Left lung (tissue), 10 donors: Measurements from ENCODE around the gene DNMT3A. TPM values are rescaled to one million over a fixed set of nuclear protein-coding genes. Genes with fewer than 3 reads are reported as not detected.
"Not testable (repeated sequence)": the region's sequence is repeated elsewhere in the genome, so short reads cannot be mapped to it uniquely, and the experiment has no call there.

Source experiments
- ATAC-seq: fragments of 200-7000 bp; cut with Tn5 transposase; one replicate; pipeline ENCODE4 v1.9.1; 2020; ENCODE audit warnings: moderate library complexity
- DNase-seq, 4 donors: peaks; one replicate each; pipeline ENCODE4 v3.0.0-alpha.2; 2013 to 2020
- H3K27ac ChIP-seq, 2 donors: fragments of 200-600 bp; sonication (generic) in 1 of 2; one replicate each; pipeline versions ENCODE4 v1.5.0 to v1.8.0; 2020 to 2021
- H3K27me3 ChIP-seq, 2 donors: fragments of 200-600 bp; sonication (generic) in 1 of 2; one replicate each; pipeline versions ENCODE4 v1.5.0 to v1.8.0; 2020 to 2021
- H3K36me3 ChIP-seq, 2 donors: fragments of 200-600 bp; sonication (generic) in 1 of 2; one replicate each; pipeline versions ENCODE4 v1.5.0 to v1.8.0; 2020 to 2021
- H3K4me1 ChIP-seq, 2 donors: fragments of 200-600 bp; one replicate each; pipeline ENCODE4 v1.8.0; 2021
- H3K4me3 ChIP-seq, 2 donors: fragments of 200-600 bp; sonication (generic) in 1 of 2; one replicate each; pipeline versions ENCODE4 v1.5.0 to v1.8.0; 2020 to 2021; ENCODE audit warnings: mild to moderate bottlenecking in 1 of 2
- H3K9me3 ChIP-seq, 2 donors: fragments of 200-600 bp; sonication (generic) in 1 of 2; one replicate each; pipeline versions ENCODE4 v1.5.0 to v1.8.0; 2020 to 2021
- intact Hi-C, 2 donors: fragments of 100-400 bp; cut with DNase I; formaldehyde crosslinking; loops; one replicate each; pipeline versions ENCODE4 v1.11.2 to v1.14.2; 2022
- polyA plus RNA-seq, 6 donors: library from polyadenylated mRNA; unstranded; fragments of 120-200 nt; gene quantifications; one replicate each; pipeline ENCODE4 v1.2.1, GENCODE V29; 2013; ENCODE audit not compliant: insufficient read length in 6 of 6
- total RNA-seq, 2 donors: library from RNA; stranded (reverse); fragmentation: NEBNext Ultra II Directional; extraction: Animal tissue kit (Norgen Biotek cat#: 25700); gene quantifications; one replicate each; pipeline ENCODE4 v1.2.1, GENCODE V29; 2021
- TF ChIP-seq, protein P1 (sequence below), 2 donors: fragments of 200-600 bp; sonication (generic) in 1 of 2; IDR thresholded peaks; one replicate each; pipeline versions ENCODE4 v1.5.0 to v1.8.0; 2021; ENCODE audit warnings: antibody characterized with exemption in 2 of 2
- donor health status: DM: no; HTN: yes; CAD: no.
- donor health status: DM: no; HTN: no; CAD: no.

Gene DNMT3A
- total and polyA plus RNA-seq, 8 donors, result 37.5 to 123 (median 100) TPM

DNA sequence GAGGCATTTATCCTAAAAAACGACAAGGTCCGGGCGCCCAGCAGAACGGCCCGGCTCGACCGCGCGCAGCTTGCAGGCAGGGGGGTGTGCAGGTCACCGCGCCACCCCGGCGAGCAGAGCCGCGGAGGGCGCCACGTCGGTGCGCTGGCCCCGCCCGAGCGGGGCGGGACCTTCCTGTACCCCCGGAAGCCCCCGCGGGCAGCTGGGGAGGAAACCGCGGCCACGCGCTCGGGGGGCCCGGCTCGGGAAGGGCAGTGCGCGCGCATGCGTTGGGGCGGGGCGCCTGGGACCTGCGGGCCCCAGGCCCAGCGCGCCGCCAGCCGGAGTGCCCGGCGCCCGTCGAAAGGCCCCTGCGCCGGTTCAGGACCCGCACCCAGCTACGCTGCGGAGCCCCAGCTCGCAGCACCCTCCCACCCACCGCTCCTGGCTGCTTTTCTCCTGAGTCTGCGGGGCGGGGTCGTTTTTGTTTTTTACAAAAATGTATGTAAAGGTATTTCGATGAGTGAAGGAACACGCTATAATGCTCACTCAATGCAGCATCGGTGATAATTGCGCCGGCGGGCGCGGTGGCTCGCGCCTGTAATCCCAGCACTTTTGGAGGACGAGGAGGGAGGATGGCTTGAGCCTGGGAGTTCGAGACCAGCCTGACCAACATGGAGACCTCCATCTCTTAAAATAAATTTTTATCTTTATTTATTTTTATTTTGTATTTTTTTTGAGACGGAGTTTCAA is 125.6 kb downstream of the DNMT3A start:
- peaks cover 6 to 11% of the 10 kb centered on the region in 2 donors for H3K4me1 ChIP-seq
- intact Hi-C loops, result no loop called here
- no peaks in the 10 kb centered on the region for H3K27me3 ChIP-seq
- DNase-seq, result peak; percentile 75 to 92 (median 87)
- TF ChIP-seq, protein P1, sequence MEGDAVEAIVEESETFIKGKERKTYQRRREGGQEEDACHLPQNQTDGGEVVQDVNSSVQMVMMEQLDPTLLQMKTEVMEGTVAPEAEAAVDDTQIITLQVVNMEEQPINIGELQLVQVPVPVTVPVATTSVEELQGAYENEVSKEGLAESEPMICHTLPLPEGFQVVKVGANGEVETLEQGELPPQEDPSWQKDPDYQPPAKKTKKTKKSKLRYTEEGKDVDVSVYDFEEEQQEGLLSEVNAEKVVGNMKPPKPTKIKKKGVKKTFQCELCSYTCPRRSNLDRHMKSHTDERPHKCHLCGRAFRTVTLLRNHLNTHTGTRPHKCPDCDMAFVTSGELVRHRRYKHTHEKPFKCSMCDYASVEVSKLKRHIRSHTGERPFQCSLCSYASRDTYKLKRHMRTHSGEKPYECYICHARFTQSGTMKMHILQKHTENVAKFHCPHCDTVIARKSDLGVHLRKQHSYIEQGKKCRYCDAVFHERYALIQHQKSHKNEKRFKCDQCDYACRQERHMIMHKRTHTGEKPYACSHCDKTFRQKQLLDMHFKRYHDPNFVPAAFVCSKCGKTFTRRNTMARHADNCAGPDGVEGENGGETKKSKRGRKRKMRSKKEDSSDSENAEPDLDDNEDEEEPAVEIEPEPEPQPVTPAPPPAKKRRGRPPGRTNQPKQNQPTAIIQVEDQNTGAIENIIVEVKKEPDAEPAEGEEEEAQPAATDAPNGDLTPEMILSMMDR (IDR thresholded peaks at IDR 0.05), result no peak
- H3K27ac ChIP-seq, result peak overlapping the region; percentile 67 to 69
- peak overlapping the region; percentile 33 to 44 for H3K4me3 ChIP-seq
- H3K9me3 ChIP-seq, result no peaks in the 10 kb centered on the region
- H3K36me3 ChIP-seq, result no peaks in the 10 kb centered on the region
- ATAC-seq, result peak; percentile 92

DNA sequence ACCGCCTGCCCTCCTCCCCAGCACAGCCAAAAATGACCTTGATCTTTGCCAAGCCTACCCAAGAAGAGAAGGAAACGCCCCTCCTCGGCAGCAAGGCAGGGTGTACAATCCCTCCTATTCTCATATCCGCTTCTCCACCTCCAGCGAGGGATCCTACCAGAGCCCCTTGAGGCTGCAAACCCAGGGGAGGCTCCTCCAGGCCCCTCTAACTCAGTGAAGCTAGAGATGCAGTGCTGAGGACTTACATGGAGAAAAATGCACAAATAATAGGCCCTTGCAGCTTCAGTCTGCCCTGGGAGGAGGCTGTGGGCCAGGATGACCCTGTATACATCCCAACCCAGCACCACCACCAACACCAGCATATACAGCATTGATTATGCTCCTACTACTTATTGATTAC is 126.5 kb downstream of the DNMT3A start:
- no peaks in the 10 kb centered on the region for H3K9me3 ChIP-seq
- H3K27ac ChIP-seq, result peak overlapping the region; percentile 67 to 69
- peak; percentile 28 for ATAC-seq
- TF ChIP-seq, protein P1 (IDR thresholded peaks at IDR 0.05), result no peak
- intact Hi-C loops, result no loop called here
- no peak for DNase-seq
- H3K27me3 ChIP-seq, result no peaks in the 10 kb centered on the region
- no peaks in the 10 kb centered on the region for H3K36me3 ChIP-seq
- H3K4me3 ChIP-seq, result peak overlapping the region in 1 of 2 donors; percentile 44
- H3K4me1 ChIP-seq, result peaks cover 6 to 11% of the 10 kb centered on the region in 2 donors

DNA sequence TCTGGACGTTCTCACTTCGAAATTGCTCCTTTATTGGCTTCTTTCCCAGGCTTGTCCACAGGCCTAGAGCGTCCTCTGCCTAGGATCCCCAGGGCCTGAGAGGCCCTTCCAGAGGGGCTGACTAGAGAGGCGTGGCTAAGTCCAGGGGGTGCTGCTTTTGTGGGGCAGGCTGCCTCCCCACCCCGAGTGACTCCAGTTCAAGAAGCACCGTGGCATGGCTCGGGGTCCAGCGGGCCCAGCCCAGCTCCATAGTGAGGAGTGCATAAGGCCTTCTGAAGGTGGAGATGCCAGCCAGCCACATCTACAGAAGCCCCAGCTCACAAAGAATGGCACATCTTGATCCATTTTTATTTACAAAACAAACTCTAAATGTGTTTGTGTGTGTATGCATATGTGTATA is 128.5 kb downstream of the DNMT3A start:
- no peak for DNase-seq
- H3K4me1 ChIP-seq, result peaks cover 6 to 11% of the 10 kb centered on the region in 2 donors
- no peaks in the 10 kb centered on the region for H3K36me3 ChIP-seq
- H3K9me3 ChIP-seq, result no peaks in the 10 kb centered on the region
- H3K27me3 ChIP-seq, result no peaks in the 10 kb centered on the region
- no peak overlapping the region for H3K27ac ChIP-seq
- intact Hi-C loops, result no loop called here
- no peak overlapping the region for H3K4me3 ChIP-seq
- ATAC-seq, result no peak
- TF ChIP-seq, protein P1 (IDR thresholded peaks at IDR 0.05), result no peak

DNA sequence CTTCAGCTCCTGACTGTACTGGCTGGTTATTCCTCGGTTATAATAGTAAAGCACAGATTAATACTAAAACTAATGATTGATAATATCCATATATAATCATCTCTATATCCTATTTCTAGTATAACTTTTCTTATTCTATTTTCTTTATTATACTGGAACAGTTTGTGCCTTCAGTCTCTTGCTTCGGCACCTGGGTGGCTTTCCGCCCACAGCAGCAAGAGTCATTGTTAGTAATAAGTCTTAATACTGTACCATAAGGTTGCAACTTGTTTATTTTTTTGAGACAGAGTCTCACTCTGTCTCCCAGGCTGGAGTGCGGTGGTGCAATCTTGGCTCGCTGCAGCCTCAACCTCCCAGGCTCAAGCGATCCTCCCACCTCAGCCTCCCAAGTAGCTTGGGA is 130.8 kb downstream of the DNMT3A start:
- H3K36me3 ChIP-seq, H3K27ac ChIP-seq, DNase-seq, H3K4me3 ChIP-seq, H3K4me1 ChIP-seq, H3K27me3 ChIP-seq, ATAC-seq, intact Hi-C loops, H3K9me3 ChIP-seq: not testable (repeated sequence)

DNA sequence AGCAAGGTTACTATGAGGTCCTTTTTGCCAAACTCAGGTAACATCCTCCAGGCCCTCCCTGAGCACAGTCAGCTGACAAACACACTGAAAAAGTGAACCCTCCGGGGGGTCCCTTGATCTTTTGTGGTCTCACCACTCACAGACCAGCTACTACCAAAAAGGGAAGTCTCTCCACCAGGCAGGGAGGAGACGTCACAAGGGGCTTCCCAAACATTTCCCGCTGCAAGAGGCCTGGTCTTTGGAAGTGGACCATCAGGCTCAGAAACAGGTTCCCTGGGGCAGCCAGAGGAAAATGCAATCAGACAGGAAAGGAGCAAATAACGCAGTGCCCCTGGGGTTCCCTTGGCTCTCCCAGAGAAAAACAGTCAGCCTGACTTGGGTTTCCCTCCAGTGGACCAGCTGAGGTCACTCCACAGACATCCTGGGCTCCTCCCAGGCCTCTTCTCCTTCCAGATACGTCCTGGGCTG is 134.6 kb downstream of the DNMT3A start:
- H3K4me1 ChIP-seq, result peaks cover 0 to 5% of the 10 kb centered on the region in 2 donors
- H3K27ac ChIP-seq, result no peak overlapping the region
- TF ChIP-seq, protein P1 (IDR thresholded peaks at IDR 0.05), result no peak
- intact Hi-C loops, result no loop called here
- no peaks in the 10 kb centered on the region for H3K36me3 ChIP-seq
- ATAC-seq (no peak), DNase-seq (no peak)
- H3K4me3 ChIP-seq, result no peak overlapping the region
- H3K27me3 ChIP-seq, result peaks cover 0 to 16% of the 10 kb centered on the region in 2 donors
- H3K9me3 ChIP-seq, result no peaks in the 10 kb centered on the region
